GM23338 (cell line): ENCODE data around the gene SEMA6D. TPM values are rescaled to one million over a fixed set of nuclear protein-coding genes. Genes with fewer than 3 reads are reported as not detected.

Experiments used
- ATAC-seq: fragments of 200-7000 bp; cut with Tn5 transposase; 3 replicates; pipeline ENCODE4 v1.9.1; 2020
- DNase-seq: peaks from one replicate; pipeline ENCODE4 v3.0.0-alpha.2; 2015; ENCODE audit warnings: low spot score
- H2AFZ ChIP-seq: fragments of 200-600 bp; sonication (generic); 2 replicates; pipeline ENCODE4 v1.8.0; 2016; ENCODE audit warnings: antibody characterized with exemption, mild to moderate bottlenecking, moderate library complexity
- H3F3A ChIP-seq: fragments of 200-600 bp; sonication (generic); replicated peaks from 2 replicates; pipeline ENCODE4 v1.8.0; 2017; ENCODE audit warnings: antibody characterized with exemption, mixed run types, low read depth
- H3K27ac ChIP-seq: fragments of 200-600 bp; sonication (generic); 2 replicates; pipeline ENCODE4 v1.6.1; 2016; ENCODE audit warnings: low read depth
- H3K27me3 ChIP-seq: fragments of 200-600 bp; sonication (generic); 2 replicates; pipeline ENCODE4 v1.8.0; 2016; ENCODE audit warnings: mild to moderate bottlenecking, mixed run types, moderate library complexity; ENCODE audit not compliant: insufficient read depth
- H3K36me3 ChIP-seq: fragments of 200-600 bp; sonication (generic); 2 replicates; pipeline ENCODE4 v1.8.0; 2016; ENCODE audit warnings: mild to moderate bottlenecking; ENCODE audit not compliant: insufficient read depth
- H3K4me1 ChIP-seq: fragments of 200-600 bp; sonication (generic); 2 replicates; pipeline ENCODE4 v1.8.0; 2016; ENCODE audit warnings: mild to moderate bottlenecking, moderate library complexity; ENCODE audit not compliant: insufficient read depth
- H3K4me2 ChIP-seq: fragments of 200-600 bp; sonication (generic); 2 replicates; pipeline ENCODE4 v1.7.1; 2017; ENCODE audit warnings: mixed run types
- H3K4me3 ChIP-seq: fragments of 200-600 bp; sonication (generic); 2 replicates; pipeline ENCODE4 v1.6.1; 2016; ENCODE audit warnings: mixed run types
- H3K79me2 ChIP-seq: fragments of 200-600 bp; sonication (generic); replicated peaks from 2 replicates; pipeline ENCODE4 v1.8.0; 2017; ENCODE audit warnings: mild to moderate bottlenecking; ENCODE audit not compliant: insufficient read depth
- H3K9me2 ChIP-seq: fragments of 200-600 bp; sonication (generic); 2 replicates; pipeline ENCODE4 v1.8.0; 2017; ENCODE audit not compliant: insufficient read depth
- H4K20me1 ChIP-seq: fragments of 200-600 bp; sonication (generic); replicated peaks from 2 replicates; pipeline ENCODE4 v1.8.0; 2017; ENCODE audit warnings: mild to moderate bottlenecking; ENCODE audit not compliant: insufficient read depth
- H3K27ac Mint-ChIP-seq: 2 replicates; pipeline ENCODE4 v1.8.0; 2020; ENCODE audit warnings: inconsistent platforms, mild to moderate bottlenecking, moderate library complexity, mixed read lengths
- H3K27me3 Mint-ChIP-seq: 3 replicates; pipeline ENCODE4 v1.8.0; 2022; ENCODE audit warnings: low read depth, mild to moderate bottlenecking, moderate library complexity, mixed read lengths, inconsistent platforms; ENCODE audit not compliant: insufficient read depth, poor library complexity
- H3K36me3 Mint-ChIP-seq: 3 replicates; pipeline ENCODE4 v1.8.0; 2021; ENCODE audit warnings: low read depth, mild to moderate bottlenecking, inconsistent platforms, moderate library complexity, mixed read lengths
- H3K4me1 Mint-ChIP-seq: 3 replicates; pipeline ENCODE4 v1.8.0; 2020; ENCODE audit warnings: mild to moderate bottlenecking, inconsistent platforms, mixed read lengths
- H3K4me3 Mint-ChIP-seq: 3 replicates; pipeline ENCODE4 v1.8.0; 2021; ENCODE audit warnings: moderate library complexity, mild to moderate bottlenecking, inconsistent platforms, mixed read lengths
- H3K9me3 Mint-ChIP-seq: 3 replicates; pipeline ENCODE4 v1.8.0; 2020; ENCODE audit warnings: moderate library complexity, mild to moderate bottlenecking, inconsistent platforms, mixed read lengths
- CREB1 ChIP-seq: fragments of 250-450 bp; sonication (Bioruptor Pico); IDR thresholded peaks from 2 replicates; pipeline ENCODE4 v1.5.0; 2020; ENCODE audit warnings: low read depth, mild to moderate bottlenecking, moderate library complexity
- EZH2phosphoT487 ChIP-seq: fragments of 200-600 bp; sonication (generic); IDR thresholded peaks from one replicate; pipeline ENCODE4 v1.8.1; 2018; ENCODE audit warnings: antibody characterized with exemption; ENCODE audit not compliant: unreplicated experiment
- JUNB ChIP-seq: IDR thresholded peaks from one replicate; pipeline ENCODE4 v1.6.1; 2016; ENCODE audit warnings: antibody characterized with exemption; ENCODE audit not compliant: unreplicated experiment
- NANOG ChIP-seq: IDR thresholded peaks from 2 replicates; pipeline ENCODE4 v1.6.1; 2016; ENCODE audit warnings: antibody characterized with exemption, borderline replicate concordance
- POLR2AphosphoS5 ChIP-seq: IDR thresholded peaks from 2 replicates; pipeline ENCODE4 v1.6.1; 2016; ENCODE audit warnings: antibody characterized with exemption, low read depth
- ZNF114 ChIP-seq: fragments of 250-450 bp; sonication (Bioruptor Pico); IDR thresholded peaks from 2 replicates; pipeline ENCODE4 v1.5.0; 2020; ENCODE audit warnings: mild to moderate bottlenecking, moderate library complexity
- ZNF331 ChIP-seq: fragments of 250-450 bp; sonication (Bioruptor Pico); IDR thresholded peaks from 2 replicates; pipeline ENCODE4 v1.5.0; 2020; ENCODE audit warnings: low read depth, mild to moderate bottlenecking, moderate library complexity
- polyA plus RNA-seq: library from polyadenylated mRNA; unstranded; fragments of >200 nt; fragmentation: Nextera tagmentation; extraction: Ambion mirVana; gene quantifications from 2 replicates; pipeline ENCODE4 v1.2.1, GENCODE V29; 2016
- total RNA-seq: library from RNA; depleted of rRNA; stranded (reverse); fragments of >200 nt; shearing (Covaris generic); gene quantifications from 2 replicates; pipeline ENCODE4 v1.2.3, GENCODE V29; 2014
- TF ChIP-seq, protein P1 (sequence below), 2 experiments: fragments of 200-600 bp in 1 of 2; sonication (generic) in 1 of 2; conservative IDR thresholded peaks; 2 replicates each; pipeline versions ENCODE4 v1.5.1 to v1.6.1; 2016 to 2017; ENCODE audit warnings: antibody characterized with exemption in 2 of 2, low read depth in 2 of 2, mild to moderate bottlenecking in 2 of 2, moderate library complexity in 1 of 2

SEMA6D gene
- total and polyA plus RNA-seq, 2 experiments from 2014 or later, result 0.37 to 0.97 TPM

- Mint-ChIP-seq H3K27me3 (peaks cover 2% of the 10 kb centered on the region), H3K9me3 (peaks cover 30% of the 10 kb centered on the region), H3K4me3 (no peak overlapping the region), H3K4me1 (no peaks in the 10 kb centered on the region), H3K36me3 (peaks cover 13% of the 10 kb centered on the region), H3K27ac (no peak overlapping the region)
- Histone ChIP-seq H4K20me1 (no peaks in the 10 kb centered on the region), H2AFZ (no peak overlapping the region), H3K36me3 (0 out of 2 replicates have a peak, but pooled peaks cover 12% of the 10 kb centered on the region), H3K4me1 (no peaks in the 10 kb centered on the region), H3K9me2 (peaks cover 13% of the 10 kb centered on the region; the same call in 1 of the 2 replicates), H3K27ac (no peak overlapping the region), H3K27me3 (0 out of 2 replicates have a peak, but pooled peaks cover 3% of the 10 kb centered on the region), H3K4me3 (no peak overlapping the region), H3K4me2 (no peak overlapping the region), H3K79me2 (no peaks in the 10 kb centered on the region), H3F3A (no peaks in the 10 kb centered on the region)
- DNase-seq, result no peak
- no peak for ATAC-seq
- no peak for TF ChIP-seq NANOG
- TF ChIP-seq ZNF114 (CRISPR knock-in tag), result no peak
- TF ChIP-seq JUNB, result no peak
- no peak for TF ChIP-seq EZH2phosphoT487
These were observed 32.9 kb downstream of the SEMA6D start for GRCh38 chr15:47750030-47750739.

- peaks cover 16% of the 10 kb centered on the region for H3K36me3 Mint-ChIP-seq
- H3K4me1 Mint-ChIP-seq, result no peaks in the 10 kb centered on the region
- peaks cover 2% of the 10 kb centered on the region for H3K27me3 Mint-ChIP-seq
- H3K36me3 ChIP-seq, result 0 out of 2 replicates have a peak, but pooled peaks cover 13% of the 10 kb centered on the region
- peaks cover 16% of the 10 kb centered on the region for H3K9me2 ChIP-seq
- H3K4me3 Mint-ChIP-seq, result no peak overlapping the region
- H3K27ac Mint-ChIP-seq, result no peak overlapping the region
- H3K27me3 ChIP-seq, result no peaks in the 10 kb centered on the region
- no peak overlapping the region for H3K4me3 ChIP-seq
- no peak for ATAC-seq
- H3K4me1 ChIP-seq, result no peaks in the 10 kb centered on the region
- DNase-seq, result no peak
- no peaks in the 10 kb centered on the region for H3F3A ChIP-seq
- no peak overlapping the region for H3K27ac ChIP-seq
- no peak overlapping the region for H3K4me2 ChIP-seq
- H4K20me1 ChIP-seq, result no peaks in the 10 kb centered on the region
- no peaks in the 10 kb centered on the region for H3K79me2 ChIP-seq
- H3K9me3 Mint-ChIP-seq, result peaks cover 34% of the 10 kb centered on the region
- H2AFZ ChIP-seq, result no peak overlapping the region
- TF ChIP-seq JUNB (no peak), ZNF331 (CRISPR knock-in tag) (no peak), POLR2AphosphoS5 (no peak)
These were observed 33.5 kb downstream of the SEMA6D start for GRCh38 chr15:47750740-47751262.

- H2AFZ ChIP-seq, result no peak overlapping the region
- 0 out of 2 replicates have a peak, but pooled peaks cover 13% of the 10 kb centered on the region for H3K36me3 ChIP-seq
- peaks cover 7% of the 10 kb centered on the region for H3K4me1 Mint-ChIP-seq
- H3K36me3 Mint-ChIP-seq, result peaks cover 16% of the 10 kb centered on the region
- TF ChIP-seq EZH2phosphoT487 (no peak), CREB1 (CRISPR knock-in tag) (no peak)
- TF ChIP-seq, protein P1, sequence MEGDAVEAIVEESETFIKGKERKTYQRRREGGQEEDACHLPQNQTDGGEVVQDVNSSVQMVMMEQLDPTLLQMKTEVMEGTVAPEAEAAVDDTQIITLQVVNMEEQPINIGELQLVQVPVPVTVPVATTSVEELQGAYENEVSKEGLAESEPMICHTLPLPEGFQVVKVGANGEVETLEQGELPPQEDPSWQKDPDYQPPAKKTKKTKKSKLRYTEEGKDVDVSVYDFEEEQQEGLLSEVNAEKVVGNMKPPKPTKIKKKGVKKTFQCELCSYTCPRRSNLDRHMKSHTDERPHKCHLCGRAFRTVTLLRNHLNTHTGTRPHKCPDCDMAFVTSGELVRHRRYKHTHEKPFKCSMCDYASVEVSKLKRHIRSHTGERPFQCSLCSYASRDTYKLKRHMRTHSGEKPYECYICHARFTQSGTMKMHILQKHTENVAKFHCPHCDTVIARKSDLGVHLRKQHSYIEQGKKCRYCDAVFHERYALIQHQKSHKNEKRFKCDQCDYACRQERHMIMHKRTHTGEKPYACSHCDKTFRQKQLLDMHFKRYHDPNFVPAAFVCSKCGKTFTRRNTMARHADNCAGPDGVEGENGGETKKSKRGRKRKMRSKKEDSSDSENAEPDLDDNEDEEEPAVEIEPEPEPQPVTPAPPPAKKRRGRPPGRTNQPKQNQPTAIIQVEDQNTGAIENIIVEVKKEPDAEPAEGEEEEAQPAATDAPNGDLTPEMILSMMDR (conservative IDR thresholded peaks at IDR 0.05; ENCODE audit: low read depth in 2 of 2), result no peak
- H3F3A ChIP-seq, result no peaks in the 10 kb centered on the region
- H3K27me3 ChIP-seq, result no peaks in the 10 kb centered on the region
- peaks cover 34% of the 10 kb centered on the region for H3K9me3 Mint-ChIP-seq
- H3K4me3 Mint-ChIP-seq, result no peak overlapping the region
- H3K4me1 ChIP-seq, result 0 out of 2 replicates have a peak, but pooled peaks cover 6% of the 10 kb centered on the region
- no peak overlapping the region for H3K27ac ChIP-seq
- peaks cover 16% of the 10 kb centered on the region for H3K9me2 ChIP-seq
- H3K4me3 ChIP-seq, result no peak overlapping the region
- no peaks in the 10 kb centered on the region for H3K79me2 ChIP-seq
- ATAC-seq (no peak), DNase-seq (no peak)
- H3K27ac Mint-ChIP-seq, result no peak overlapping the region
- peaks cover 2% of the 10 kb centered on the region for H3K27me3 Mint-ChIP-seq
- no peak overlapping the region for H3K4me2 ChIP-seq
- H4K20me1 ChIP-seq, result no peaks in the 10 kb centered on the region
These were observed 36.3 kb downstream of the SEMA6D start for GRCh38 chr15:47753591-47753990.
